HG03060 (cell line): ENCODE data around the gene NEURL4.
A peak's percentile ranks its signal among the peaks of the same experiment; 100 is the strongest.

Experiments
- ATAC-seq: cut with Tn5 transposase; IDR thresholded peaks from one replicate; pipeline ENCODE4 v1.9.1; 2021; ENCODE audit warnings: low read depth, moderate number of reproducible peaks; ENCODE audit not compliant: unreplicated experiment

The NEURL4 gene

GRCh38 chr17:7307686-7308624, 21.2 kb downstream of the NEURL4 start:
- ATAC-seq: no peak

DNA sequence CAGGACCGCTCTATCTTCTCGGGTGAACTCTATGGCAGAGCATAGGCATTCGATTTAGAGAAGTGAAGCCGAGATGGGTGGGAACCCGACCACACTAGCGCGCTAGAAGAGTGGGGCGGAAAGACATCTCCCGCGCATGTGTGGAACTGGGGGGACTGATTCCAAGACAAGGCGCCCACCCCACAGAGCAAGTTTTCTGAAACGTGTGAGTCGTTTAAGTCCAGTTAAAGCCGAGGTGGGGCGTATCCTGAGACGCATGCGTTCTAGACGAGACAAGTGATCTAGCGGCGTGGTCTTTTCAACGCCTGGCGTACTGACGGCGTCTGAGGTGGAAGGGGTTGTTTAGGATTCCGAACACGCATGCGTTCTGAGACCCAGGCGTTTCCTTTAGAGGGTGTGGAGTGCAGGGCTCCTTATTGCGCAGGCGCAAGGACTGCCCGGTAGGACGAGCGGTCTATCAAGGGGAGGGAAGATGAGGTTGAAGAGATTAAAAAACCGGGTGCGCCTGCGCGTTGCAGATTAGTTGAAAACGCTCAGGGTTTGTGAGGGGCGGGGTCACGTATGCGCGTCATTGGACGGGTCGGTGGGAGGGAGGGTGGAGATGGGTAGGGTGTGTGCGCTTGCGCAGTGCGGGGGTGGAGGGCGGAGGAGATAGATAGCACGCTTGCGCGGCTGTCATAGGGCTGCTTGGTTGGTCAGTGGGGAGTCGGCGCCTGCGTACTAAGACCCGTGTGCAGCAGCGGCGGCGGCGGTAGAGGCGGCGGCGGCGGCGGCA, 22.0 kb downstream of the NEURL4 start, which contains the start of gene EIF5A:
Gene EIF5A, plus strand, starts transcription at position 718 of the 775 bp plus-strand sequence. CDS start 2,008 bp downstream, outside the sequence.
- ATAC-seq: peak; percentile 48

DNA sequence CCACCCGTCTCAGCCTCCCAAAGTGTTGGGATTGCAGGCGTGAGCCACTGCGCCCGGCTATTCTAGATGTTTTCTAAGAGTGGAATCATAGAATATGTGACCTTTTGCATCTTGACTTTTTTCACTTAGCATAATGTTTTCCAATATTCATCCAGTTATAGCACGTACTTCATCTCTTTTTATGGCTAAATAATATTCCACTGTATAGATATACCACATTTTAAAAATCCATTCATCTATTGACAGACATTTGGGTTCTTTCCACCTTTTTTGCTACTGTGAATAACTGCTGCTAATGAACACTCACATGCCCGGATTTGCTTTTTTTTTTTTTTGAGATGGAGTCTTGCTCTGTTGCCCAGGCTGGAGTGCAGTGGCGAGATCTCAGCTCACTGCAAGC, 25.0 kb downstream of the NEURL4 start:
- no peak for ATAC-seq

DNA sequence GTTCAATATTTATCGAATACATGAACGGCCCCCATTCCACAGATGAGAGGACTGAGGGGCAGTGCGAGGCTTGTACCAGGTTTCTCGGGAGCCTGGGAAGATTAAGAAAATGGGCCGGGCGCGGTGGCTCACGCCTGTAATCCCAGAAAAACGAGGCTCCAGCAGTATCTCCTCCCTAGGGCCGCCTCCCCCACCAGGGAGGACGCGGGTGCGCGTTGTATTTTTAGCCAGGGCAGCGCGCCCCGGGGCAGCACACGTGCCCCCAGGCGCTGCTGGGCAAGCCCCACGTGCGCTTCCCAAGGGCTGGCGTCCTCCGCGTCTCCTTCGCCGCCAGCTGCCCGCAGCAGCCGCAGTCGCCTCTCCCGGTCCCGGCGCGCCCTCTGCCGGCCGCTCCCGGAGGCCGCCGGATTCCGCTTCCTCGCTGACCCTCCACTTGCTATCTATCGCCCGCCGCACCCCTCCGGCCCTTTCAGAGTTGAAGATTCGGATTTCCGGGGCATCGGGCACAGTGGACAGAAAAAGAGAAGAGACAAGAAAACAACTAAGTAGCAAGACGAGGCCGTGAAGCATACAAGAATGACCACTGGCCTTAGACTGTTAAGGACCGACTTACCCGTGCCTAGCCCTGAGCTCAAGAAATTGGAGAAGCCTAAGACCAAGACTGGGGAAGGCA, 32.8 kb downstream of the NEURL4 start:
- no peak for ATAC-seq

GRCh38 chr17:7295230-7296180, 33.6 kb downstream of the NEURL4 start:
- ATAC-seq: no peak

DNA sequence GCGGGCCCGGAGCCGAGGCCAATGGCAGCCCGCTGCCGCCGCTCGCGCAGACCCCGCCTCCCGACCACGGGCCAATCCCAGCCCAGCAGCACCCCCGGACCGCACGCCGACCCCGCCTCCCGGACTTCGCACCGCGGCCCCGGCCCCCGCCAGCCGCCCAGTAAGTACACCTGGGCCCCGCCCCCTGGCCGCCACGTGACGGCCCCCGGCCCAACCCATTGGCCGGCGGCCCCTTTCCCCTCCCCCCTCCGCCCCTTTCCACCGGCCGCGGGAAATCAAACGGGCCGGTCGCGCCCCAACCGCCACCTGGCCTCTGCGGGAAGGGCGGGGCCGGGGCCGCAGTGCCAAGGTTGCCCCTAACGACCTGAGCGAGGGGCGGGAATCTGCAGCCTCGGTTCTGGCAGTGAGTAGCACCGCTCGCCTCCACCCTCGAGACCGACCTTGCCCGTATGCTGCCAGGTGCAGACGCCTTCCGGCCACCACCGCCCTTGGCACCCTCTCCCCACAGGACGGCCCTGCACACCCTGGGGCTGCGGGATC, 34.5 kb downstream of the NEURL4 start, which contains the start of gene YBX2:
Gene YBX2, minus strand, starts transcription at position 26 of the 540 bp plus-strand sequence. CDS start 139 bp downstream, outside the sequence.
- ATAC-seq: no peak

GRCh38 chr17:7293816-7294613, 35.1 kb downstream of the NEURL4 start:
- ATAC-seq: no peak

GRCh38 chr17:7293159-7293558, 36.0 kb downstream of the NEURL4 start:
- no peak for ATAC-seq

GRCh38 chr17:7292729-7293128, 36.4 kb downstream of the NEURL4 start:
- ATAC-seq: no peak

GRCh38 chr17:7292194-7292593, 36.9 kb downstream of the NEURL4 start:
- ATAC-seq: no peak

DNA sequence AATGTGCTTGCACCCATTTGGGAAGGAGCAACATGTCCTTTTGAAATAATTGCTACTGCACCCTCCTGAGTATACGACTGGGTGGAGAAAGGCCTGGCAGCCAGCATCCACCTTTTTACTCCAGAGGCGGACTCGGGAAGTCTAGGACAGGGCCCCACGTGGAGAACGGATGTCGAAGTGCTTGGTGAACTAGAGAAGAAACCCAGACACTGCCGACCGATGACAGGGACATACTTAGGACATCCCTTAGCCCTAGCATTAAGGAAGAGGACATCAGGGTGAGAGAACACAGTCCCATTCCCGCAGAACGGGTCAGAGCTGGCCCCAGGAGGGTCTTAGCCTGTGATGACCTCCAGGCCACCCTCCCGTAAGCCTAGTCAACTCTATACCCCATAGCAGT, 38.5 kb downstream of the NEURL4 start:
- ATAC-seq: no peak

DNA sequence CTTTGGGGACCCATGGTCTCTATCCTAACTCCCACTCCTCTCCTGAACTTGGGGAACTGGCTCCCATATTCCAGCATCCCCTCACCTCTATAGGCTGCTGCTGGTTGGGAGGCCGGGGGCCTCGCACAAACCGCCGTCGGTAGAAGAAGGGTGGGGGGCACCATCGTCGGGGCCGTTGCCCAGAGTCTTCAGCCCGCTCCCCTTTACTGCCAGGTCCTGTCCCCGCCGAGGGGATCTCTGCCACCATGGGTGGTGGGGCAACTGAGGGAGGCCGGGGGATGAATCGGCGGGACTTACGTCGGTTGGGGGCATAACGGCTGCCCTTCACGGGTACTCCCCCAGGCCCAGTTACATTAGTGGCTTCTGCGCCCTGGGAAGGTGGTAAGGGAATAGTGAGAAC, 39.0 kb downstream of the NEURL4 start:
- ATAC-seq: no peak

DNA sequence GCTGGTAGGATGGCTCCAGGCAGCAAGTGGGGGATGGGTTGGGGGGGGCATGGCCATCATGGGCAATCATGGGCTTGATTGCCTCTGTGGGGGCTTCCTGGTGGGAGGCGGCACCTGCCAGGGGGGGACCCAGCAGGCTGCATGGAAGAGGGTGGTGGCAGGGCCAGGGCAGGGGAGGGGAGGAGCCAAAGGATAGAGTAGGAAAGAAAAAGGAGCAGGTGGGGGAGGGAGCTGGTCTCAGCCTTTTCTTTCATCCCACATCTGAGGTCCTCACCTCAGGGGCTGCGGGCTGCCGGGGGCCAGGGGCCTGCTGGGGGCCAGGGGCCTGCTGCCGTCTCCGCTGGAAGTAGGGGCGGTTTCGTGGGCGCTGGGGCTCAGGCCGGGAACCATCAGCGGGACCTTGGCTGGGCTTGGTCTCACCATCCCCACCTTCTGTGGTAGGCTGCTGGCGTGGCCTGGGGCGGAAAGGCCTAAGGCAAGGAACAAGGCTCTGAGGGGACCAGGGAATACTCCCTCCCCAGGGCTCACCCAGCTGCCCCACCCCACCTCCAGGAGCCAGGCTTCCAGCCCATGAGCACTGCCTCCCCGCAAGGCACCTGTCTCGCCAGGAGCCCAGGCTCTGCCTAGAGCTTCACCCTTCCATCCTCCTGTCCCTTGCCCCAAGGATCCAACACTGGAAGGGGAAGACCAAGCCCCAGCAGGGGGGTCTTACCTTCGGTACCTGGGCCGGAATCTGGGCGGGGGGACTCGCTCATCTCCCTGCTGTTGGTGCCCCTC, 39.7 kb downstream of the NEURL4 start:
- ATAC-seq: no peak

GRCh38 chr17:7285679-7286078, 43.5 kb downstream of the NEURL4 start:
- ATAC-seq: no peak

DNA sequence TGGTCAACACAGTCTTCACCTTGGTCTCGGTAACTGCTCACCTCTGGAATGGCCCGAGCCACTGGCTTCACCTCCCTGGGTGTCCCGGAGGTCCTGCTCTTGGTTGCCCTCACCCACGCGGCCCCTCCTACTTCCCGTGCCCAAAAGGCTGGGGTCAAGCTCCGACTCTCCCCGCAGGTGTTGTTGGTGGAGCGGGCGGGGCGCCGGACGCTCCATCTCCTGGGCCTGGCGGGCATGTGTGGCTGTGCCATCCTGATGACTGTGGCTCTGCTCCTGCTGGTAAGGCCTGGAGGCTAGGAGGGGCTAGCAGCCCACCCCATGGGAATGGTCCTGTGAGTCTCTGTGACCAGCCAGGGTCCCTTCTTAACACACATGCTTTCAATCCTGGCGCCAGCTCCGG, 44.2 kb downstream of the NEURL4 start:
- ATAC-seq: no peak

- ATAC-seq: no peak
Observed at GRCh38 chr17:7283471-7284216, 45.5 kb downstream of the NEURL4 start.

DNA sequence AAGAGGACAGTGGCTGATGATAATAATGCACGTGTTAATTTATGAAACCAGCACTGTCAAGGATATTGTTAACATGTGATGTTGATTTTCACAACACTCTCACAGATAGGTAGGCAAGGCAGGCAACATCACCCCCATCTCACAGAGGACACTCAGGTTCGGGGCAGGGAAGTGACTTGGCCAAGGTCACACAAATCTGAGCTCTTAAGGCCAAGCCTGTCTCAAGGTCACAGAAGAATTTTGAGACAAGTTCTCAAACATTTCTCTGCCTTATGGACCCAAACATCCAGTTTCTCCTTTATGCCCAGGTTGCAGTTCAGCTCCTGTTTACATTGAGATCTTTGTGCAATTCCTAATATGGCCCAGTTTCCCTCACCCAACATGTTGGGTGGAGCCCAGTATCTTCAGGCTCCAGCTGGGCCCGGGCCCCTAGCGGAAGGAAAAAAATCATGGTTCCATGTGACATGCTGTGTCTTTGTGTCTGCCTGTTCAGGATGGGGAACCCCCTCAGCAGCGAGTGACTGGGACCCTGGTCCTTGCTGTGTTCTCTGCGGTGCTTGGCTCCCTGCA, 46.3 kb downstream of the NEURL4 start:
- ATAC-seq: no peak
